ENCODE data around the gene MAPT.

The MAPT gene

DNA sequence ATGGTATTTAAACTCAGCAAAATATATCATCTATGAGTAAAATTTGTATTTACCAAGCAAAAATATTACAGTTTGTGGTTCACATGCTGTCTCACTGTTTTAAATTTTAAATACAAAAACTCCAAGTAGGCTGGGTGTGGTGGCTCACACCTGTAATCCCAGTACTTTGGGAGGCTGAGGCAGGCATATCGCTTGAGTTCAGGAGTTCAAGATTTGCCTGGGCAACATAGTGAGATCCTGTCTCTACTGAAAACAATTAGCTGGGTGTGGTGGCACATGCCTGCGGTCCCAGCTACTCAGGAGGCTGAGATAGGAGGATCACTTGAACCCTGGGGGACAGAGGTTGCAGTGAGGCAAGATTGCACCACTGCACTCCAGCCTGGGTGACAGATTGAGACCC is 37.3 kb downstream of the MAPT start:
- H3K9me3 ChIP-seq (ENCODE audit: insufficient read depth, low read length, severe bottlenecking), result peaks cover 10% of the 10 kb centered on the region
- H4K20me1 ChIP-seq (ENCODE audit: insufficient read depth, low read length), result no peaks in the 10 kb centered on the region
- H2AFZ ChIP-seq (ENCODE audit: low read depth, low read length), result no peak overlapping the region
- H3K79me2 ChIP-seq (ENCODE audit: insufficient read depth, low read length), result no peaks in the 10 kb centered on the region
- no peak overlapping the region for H3K4me2 ChIP-seq (ENCODE audit: insufficient read depth, low read length)
- DNase-seq (no peak), ATAC-seq (ENCODE audit: insufficient read depth, low read depth) (no peak)
- H3K27ac ChIP-seq (ENCODE audit: low read length), result no peak overlapping the region
- H3K9ac ChIP-seq (ENCODE audit: low read depth, low read length), result no peak overlapping the region
- TF ChIP-seq EZH2 (IDR thresholded peaks at IDR 0.05; ENCODE audit: borderline replicate concordance, low read depth, low read length, severe bottlenecking) (no peak), CTCF (IDR thresholded peaks at IDR 0.05; ENCODE audit: borderline replicate concordance, extremely low read depth, low read length, poor library complexity, severe bottlenecking) (no peak)
- no peaks in the 10 kb centered on the region for H3K4me1 ChIP-seq (ENCODE audit: insufficient read depth, low read length)
- H3K27me3 ChIP-seq (ENCODE audit: insufficient read depth, low read length, poor library complexity), result no peaks in the 10 kb centered on the region
- no peaks in the 10 kb centered on the region for H3K36me3 ChIP-seq (ENCODE audit: insufficient read depth, low read length)
- H3K4me3 ChIP-seq (ENCODE audit: low read depth in 1 of 2, low read length in 2 of 2), result no peak overlapping the region

DNA sequence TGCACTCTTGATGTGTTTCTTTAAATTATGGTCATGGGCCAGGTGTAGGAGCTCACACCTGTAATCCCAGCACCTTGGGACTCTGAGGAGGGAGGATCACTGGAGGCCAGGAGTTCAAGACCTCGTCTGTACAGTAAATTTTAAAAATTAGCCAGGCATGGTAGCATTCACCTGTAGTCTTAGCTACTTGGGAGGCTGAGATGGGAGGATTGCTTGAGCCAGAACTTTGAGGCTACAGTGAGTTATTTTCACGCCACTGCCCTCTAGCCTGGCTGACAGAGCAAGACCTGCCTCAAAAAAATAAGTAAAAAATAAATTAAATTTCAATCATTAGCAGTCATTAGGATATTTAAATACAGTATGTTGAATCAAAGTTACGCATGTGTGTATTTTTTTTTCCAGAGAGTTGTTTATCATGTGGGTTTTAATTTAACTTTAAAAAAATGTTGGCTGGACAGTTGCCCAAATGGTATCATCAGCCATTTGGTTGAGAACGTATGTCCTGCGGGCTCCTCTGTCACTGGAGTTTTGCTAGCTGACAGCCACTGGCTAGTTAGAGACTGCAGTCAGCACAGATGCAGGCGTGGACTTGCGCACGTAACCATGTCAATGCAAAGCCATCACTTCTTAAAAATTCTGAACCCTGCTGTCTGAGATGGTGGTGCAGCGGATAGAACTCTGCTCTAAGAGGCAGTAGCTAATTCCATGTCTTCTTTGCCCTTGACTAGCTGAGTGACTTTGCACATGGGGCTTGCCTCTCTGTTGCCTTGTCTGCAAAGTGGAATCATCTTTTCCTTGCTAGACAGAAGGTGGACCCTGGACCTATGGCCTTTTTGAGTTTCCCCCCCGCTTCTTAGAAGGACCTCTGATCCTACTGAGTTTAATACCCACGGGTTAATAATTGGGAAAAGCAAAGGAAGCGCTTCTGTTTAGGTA is 40.0 kb downstream of the MAPT start:
- H3K4me3 ChIP-seq (ENCODE audit: low read depth in 1 of 2, low read length in 2 of 2), result no peak overlapping the region
- DNase-seq (no peak), ATAC-seq (ENCODE audit: insufficient read depth, low read depth) (no peak)
- no peak overlapping the region for H2AFZ ChIP-seq (ENCODE audit: low read depth, low read length)
- no peak overlapping the region for H3K4me2 ChIP-seq (ENCODE audit: insufficient read depth, low read length)
- no peaks in the 10 kb centered on the region for H3K9me3 ChIP-seq (ENCODE audit: insufficient read depth, low read length, severe bottlenecking)
- H3K36me3 ChIP-seq (ENCODE audit: insufficient read depth, low read length), result no peaks in the 10 kb centered on the region
- no peak for TF ChIP-seq EZH2 (IDR thresholded peaks at IDR 0.05; ENCODE audit: borderline replicate concordance, low read depth, low read length, severe bottlenecking)
- no peak for TF ChIP-seq CTCF (IDR thresholded peaks at IDR 0.05; ENCODE audit: borderline replicate concordance, extremely low read depth, low read length, poor library complexity, severe bottlenecking)
- H4K20me1 ChIP-seq (ENCODE audit: insufficient read depth, low read length), result no peaks in the 10 kb centered on the region
- no peak overlapping the region for H3K9ac ChIP-seq (ENCODE audit: low read depth, low read length)
- H3K79me2 ChIP-seq (ENCODE audit: insufficient read depth, low read length), result no peaks in the 10 kb centered on the region
- H3K27ac ChIP-seq (ENCODE audit: low read length), result no peak overlapping the region
- no peaks in the 10 kb centered on the region for H3K4me1 ChIP-seq (ENCODE audit: insufficient read depth, low read length)
- no peaks in the 10 kb centered on the region for H3K27me3 ChIP-seq (ENCODE audit: insufficient read depth, low read length, poor library complexity)

GRCh38 chr17:45935197-45935709 is 40.9 kb downstream of the MAPT start:
- Histone ChIP-seq H2AFZ (ENCODE audit: low read depth, low read length) (no peak overlapping the region), H3K4me2 (ENCODE audit: insufficient read depth, low read length) (no peak overlapping the region), H3K9me3 (ENCODE audit: insufficient read depth, low read length, severe bottlenecking) (no peaks in the 10 kb centered on the region), H3K27me3 (ENCODE audit: insufficient read depth, low read length, poor library complexity) (no peaks in the 10 kb centered on the region), H3K4me3 (ENCODE audit: low read depth in 1 of 2, low read length in 2 of 2) (no peak overlapping the region), H3K36me3 (ENCODE audit: insufficient read depth, low read length) (no peaks in the 10 kb centered on the region), H3K9ac (ENCODE audit: low read depth, low read length) (no peak overlapping the region), H4K20me1 (ENCODE audit: insufficient read depth, low read length) (no peaks in the 10 kb centered on the region), H3K27ac (ENCODE audit: low read length) (no peak overlapping the region), H3K79me2 (ENCODE audit: insufficient read depth, low read length) (no peaks in the 10 kb centered on the region), H3K4me1 (ENCODE audit: insufficient read depth, low read length) (no peaks in the 10 kb centered on the region)
- DNase-seq (no peak), ATAC-seq (ENCODE audit: insufficient read depth, low read depth) (no peak)
- TF ChIP-seq EZH2 (IDR thresholded peaks at IDR 0.05; ENCODE audit: borderline replicate concordance, low read depth, low read length, severe bottlenecking) (no peak), CTCF (IDR thresholded peaks at IDR 0.05; ENCODE audit: borderline replicate concordance, extremely low read depth, low read length, poor library complexity, severe bottlenecking) (no peak)
